HG02852 (cell line): ENCODE measurements around the gene PITX2.
"Not testable (repeated sequence)": the region's sequence is repeated elsewhere in the genome, so short reads cannot be mapped to it uniquely, and the experiment has no call there.

ENCODE experiments used
- ATAC-seq: cut with Tn5 transposase; IDR thresholded peaks from one replicate; pipeline ENCODE4 v1.9.1; 2021; ENCODE audit warnings: mild to moderate bottlenecking, moderate library complexity; ENCODE audit not compliant: unreplicated experiment

PITX2 gene

GRCh38 chr4:110612631-110613269, 10.1 kb downstream of the PITX2 start:
- no peak for ATAC-seq

GRCh38 chr4:110611968-110612447, 10.9 kb downstream of the PITX2 start:
- no peak for ATAC-seq

- no peak for ATAC-seq
Observed at GRCh38 chr4:110610940-110611831, 11.7 kb downstream of the PITX2 start.

- ATAC-seq, result no peak
Observed at GRCh38 chr4:110610620-110610939, 12.3 kb downstream of the PITX2 start.

GRCh38 chr4:110609044-110609750, 13.7 kb downstream of the PITX2 start:
- no peak for ATAC-seq

GRCh38 chr4:110605077-110605476, 17.8 kb downstream of the PITX2 start:
- no peak for ATAC-seq

- no peak for ATAC-seq
Observed at GRCh38 chr4:110602061-110602460, 20.8 kb downstream of the PITX2 start.

- no peak for ATAC-seq
Observed at GRCh38 chr4:110597582-110597981, 25.3 kb downstream of the PITX2 start.

- no peak for ATAC-seq
Observed at GRCh38 chr4:110596431-110596830, 26.4 kb downstream of the PITX2 start.

- ATAC-seq, result no peak
Observed at GRCh38 chr4:110595583-110595982, 27.3 kb downstream of the PITX2 start.

GRCh38 chr4:110589297-110589696, 33.6 kb downstream of the PITX2 start:
- ATAC-seq, result no peak

- ATAC-seq, result no peak
Observed at GRCh38 chr4:110587666-110588285, 35.1 kb downstream of the PITX2 start.

- no peak for ATAC-seq
Observed at GRCh38 chr4:110586131-110586850, 36.6 kb downstream of the PITX2 start.

- not testable (repeated sequence) for ATAC-seq
Observed at GRCh38 chr4:110576696-110577095, 46.2 kb downstream of the PITX2 start.
